Measurements from ENCODE around the gene INSRR.

The INSRR gene

DNA sequence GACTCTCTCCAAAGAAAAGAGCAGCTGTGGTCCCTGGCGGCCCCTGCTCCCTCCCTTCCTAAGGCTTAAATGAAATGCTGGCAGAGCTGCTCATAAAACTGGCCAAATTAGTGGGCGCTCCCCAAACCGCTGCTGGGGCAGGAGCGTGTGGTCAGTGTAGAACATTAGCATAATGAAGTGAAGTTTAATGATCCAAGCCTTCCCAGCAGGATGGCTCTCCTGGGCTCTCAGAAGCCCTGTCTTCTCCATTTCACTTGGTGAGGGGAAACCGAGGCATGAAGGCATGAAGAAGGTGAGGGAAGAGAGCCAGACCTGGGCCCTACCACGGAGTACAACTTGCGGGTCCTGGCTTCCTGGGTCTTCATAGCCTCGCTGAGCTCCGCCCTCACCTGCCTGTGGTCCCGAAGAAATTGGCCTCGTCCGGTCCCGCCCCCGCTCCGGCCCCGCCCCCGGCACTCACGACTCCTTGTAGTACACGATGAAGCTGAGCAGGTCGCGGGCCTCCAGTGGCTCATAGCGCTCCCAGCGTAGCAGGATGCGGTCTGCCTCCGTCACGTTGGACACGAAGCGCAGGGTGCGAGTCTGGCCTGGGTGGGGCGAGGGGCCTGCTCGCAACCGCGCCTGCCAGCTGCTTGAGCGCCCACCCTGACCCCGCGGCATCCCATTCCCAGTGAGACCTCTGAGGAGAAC is 10.3 kb downstream of the INSRR start:
- no peak for DNase-seq (ENCODE audit: low read depth)

DNA sequence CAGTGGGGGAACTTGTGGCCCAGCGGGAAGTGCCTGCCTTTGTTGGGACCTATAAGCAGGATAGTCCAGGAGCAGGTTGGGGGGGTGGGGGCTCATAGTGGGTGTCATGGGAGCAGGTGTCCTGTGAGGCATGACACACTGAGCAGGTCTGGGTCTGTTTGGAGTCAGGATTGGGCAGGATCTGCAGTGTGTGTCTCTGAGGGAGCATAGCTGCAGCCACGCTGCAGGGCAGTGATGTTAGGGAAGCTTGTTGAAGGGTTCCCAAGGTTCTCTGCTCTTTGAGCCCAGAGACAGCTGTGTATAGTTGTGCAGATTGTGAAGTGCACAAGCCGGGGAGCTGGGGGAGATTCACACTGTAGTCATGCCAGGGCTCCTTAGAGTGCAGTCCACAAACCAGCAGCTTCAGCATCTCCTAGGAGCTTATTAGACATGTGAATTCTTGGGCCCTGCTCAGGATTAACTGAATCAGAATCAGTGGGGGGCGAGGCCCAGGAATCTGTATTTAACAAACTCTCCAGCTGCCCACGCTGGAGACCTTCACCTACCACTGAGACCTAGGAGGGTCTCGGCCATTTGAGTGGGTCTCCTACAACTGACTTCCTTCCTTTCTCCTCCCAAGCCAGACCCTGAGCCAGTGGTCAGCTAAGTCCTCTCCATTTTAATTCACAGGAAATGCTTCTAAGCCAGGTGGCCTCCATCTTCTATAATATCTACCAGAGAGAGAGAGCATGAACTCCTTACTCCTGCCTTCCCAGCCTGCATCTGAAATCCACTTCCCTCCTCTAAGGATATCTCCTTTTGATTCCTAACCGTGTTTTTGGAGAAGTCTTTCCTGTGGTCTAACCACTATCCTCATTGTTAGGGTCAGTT is 11.1 kb downstream of the INSRR start:
- no peak for DNase-seq (ENCODE audit: low read depth)

DNA sequence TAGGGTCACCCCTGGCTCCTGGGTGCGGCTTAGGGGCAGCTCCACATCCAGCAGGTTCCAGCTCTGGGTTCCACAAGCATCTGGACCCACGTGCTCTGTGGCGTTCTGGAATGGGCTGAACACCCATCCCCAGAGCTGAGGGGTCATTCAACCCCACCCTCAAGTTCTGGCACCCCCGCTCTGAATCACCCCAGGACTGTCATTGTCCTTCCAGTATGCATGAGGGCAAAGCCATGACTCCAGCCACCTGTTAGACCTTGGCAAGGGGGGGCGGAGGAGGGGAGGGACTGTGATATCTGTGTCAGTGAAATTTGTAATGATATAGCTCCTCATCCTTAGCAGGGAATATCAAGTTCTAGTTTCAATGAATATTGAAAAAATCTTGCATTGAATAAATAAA is 12.3 kb downstream of the INSRR start:
- DNase-seq (ENCODE audit: low read depth), result no peak

- DNase-seq (ENCODE audit: low read depth), result no peak
Measured at GRCh38 chr1:156845953-156846545, 12.9 kb downstream of the INSRR start.

- no peak for DNase-seq (ENCODE audit: low read depth)
Measured at GRCh38 chr1:156845055-156845952, 13.6 kb downstream of the INSRR start.

- no peak for DNase-seq (ENCODE audit: low read depth)
Measured at GRCh38 chr1:156844638-156845037, 14.3 kb downstream of the INSRR start.

DNA sequence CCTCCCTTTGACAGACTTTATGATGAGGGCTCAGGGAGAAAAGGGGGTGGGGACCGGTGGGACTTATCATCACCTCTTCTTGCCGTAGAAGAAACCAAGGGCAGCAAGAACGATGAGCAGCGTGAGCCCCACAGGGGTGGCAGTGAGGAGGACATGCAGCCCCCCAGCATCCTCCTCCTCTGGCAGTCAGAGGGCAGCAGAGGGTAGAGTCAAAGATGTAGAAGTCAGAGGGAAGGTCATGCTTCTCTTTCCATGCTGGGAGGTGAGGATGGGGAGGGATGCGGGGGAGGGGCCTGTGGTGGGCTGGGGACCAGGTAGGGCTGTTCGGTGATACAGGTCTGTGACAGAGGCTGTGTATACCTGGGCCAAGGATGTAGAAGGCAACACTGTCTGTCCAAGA is 14.8 kb downstream of the INSRR start:
- no peak for DNase-seq (ENCODE audit: low read depth)

DNA sequence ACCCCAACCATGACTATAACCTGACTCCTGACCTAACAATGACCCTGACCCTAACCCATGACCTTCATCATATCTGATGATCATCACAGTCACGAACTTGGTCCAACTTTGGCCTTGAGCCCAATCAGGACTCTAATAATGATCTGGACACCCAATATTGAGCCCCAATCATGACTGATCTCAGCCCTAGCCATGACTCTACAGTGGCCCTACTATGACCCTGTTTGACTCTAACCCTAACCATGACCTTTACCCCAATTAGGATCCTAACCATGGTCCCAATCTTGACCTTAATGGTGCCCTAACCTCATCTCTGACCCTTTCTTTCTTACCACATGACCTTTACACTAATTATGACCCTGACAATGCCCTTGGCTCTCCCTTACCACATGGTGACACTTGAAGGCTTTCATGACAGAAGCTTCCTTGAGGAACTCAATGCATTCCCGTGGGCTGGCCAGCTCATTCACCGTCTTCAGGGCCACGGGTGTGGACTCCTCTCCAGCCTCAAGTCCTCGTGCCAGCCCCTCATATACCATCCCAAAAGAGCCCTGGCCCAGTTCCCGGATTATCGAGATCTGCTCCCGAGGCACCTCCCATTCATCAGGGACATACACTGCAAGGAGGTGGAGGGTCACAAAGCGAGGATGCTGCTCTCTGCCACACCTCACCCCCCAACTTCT is 16.2 kb downstream of the INSRR start:
- no peak for DNase-seq (ENCODE audit: low read depth)

DNA sequence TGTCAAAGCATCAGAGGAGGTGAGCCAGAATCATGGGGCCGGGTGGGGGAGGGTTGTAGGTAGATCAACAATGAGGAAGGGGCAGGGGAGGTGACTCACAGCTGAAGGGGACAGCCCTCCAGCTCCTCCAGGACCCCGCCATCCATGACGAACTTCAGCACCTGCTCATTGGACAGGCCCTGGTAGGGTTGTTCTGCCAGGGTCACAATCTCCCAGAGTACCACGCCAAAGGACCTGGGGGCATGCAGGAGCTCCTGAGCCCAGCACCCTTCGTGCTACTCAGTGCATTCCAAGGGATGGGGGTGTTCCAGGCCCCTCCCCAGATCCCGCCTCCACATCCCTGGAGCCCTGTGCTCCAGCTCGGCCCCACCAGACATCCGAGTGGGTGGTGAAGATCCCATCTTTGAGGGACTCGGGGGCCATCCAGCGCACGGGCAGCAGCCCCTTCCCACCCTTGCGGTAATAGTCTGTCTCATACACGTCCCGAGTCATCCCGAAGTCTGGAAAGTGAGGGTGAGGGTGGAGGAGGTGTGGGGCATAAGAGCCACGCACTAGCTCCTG is 17.5 kb downstream of the INSRR start:
- DNase-seq (ENCODE audit: low read depth), result no peak

DNA sequence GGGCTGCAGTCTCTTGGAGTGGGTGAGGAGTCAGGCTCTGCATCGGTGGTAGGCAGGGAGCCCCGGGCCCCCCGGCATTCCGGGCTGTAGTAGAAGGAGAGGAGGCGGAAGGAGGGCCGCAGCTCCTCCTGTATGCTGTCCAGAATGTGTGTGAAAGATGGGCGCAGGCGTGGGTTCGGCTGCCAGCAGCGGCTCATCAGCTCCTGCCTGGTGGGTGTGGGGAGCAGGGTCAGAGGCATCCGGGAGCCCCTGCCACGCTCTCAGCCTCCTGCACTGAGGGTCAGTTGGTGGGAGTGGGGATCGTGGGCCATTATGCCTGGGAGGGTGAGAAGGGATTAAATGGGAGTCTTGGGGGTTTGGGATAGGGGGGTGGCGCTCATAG is 18.0 kb downstream of the INSRR start:
- DNase-seq (ENCODE audit: low read depth), result no peak

DNA sequence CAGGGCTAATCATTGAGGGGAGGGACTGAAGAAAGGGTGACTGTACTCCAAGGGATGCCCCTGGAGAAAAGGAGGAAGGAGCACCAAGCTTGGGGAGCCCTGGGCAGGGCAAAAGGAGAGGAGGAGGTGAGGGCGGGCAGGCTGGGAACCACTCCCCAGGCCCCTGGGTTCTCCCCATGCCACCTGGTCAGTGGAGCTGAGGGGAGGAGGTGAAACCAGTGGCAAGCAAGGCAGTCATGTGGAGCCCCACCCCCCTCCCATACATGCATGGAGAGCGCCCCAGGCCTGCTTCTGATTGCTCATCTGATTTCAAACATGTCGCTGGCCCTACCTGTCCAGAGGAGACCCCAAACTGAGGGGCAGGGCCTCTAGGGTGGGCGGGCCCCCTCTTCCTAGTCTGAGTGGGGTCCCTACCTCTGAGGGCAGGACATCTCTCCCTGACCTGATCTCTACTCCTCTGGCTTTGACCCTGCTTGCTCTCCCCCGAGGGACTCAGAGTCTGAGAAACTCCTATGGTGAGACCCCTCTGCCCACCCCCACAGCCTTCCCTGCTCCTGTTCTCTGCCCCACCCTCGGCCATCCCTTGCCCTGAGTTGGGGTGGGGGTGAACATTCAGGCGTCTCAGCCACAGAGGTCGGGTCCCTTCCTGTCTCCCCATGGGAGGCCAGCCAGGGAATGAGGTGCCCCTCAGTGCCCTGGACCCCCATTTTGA is 18.6 kb downstream of the INSRR start:
- DNase-seq (ENCODE audit: low read depth), result no peak

- no peak for DNase-seq (ENCODE audit: low read depth)
Measured at GRCh38 chr1:156839426-156840109, 19.3 kb downstream of the INSRR start.

- no peak for DNase-seq (ENCODE audit: low read depth)
Measured at GRCh38 chr1:156838972-156839371, 19.9 kb downstream of the INSRR start.

DNA sequence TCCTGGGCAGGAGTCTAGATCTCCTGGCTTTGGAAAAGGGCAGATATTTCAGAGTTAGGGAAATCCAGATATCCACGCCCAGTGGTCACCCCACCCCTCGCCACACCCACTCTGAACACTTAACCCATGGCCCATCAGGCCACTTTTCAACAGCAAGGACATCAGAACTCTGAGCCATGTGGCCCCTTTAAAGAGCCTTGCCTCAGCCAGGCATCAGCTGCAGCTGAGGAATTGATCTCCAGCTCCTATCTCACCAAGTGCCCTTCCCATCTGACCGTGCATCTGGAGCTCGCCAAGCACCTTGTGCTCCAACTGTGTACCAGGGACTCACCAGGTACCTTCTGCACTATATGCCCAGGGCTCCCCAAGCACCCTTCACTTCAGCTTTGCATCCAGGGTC is 22.0 kb downstream of the INSRR start:
- no peak for DNase-seq (ENCODE audit: low read depth)

DNA sequence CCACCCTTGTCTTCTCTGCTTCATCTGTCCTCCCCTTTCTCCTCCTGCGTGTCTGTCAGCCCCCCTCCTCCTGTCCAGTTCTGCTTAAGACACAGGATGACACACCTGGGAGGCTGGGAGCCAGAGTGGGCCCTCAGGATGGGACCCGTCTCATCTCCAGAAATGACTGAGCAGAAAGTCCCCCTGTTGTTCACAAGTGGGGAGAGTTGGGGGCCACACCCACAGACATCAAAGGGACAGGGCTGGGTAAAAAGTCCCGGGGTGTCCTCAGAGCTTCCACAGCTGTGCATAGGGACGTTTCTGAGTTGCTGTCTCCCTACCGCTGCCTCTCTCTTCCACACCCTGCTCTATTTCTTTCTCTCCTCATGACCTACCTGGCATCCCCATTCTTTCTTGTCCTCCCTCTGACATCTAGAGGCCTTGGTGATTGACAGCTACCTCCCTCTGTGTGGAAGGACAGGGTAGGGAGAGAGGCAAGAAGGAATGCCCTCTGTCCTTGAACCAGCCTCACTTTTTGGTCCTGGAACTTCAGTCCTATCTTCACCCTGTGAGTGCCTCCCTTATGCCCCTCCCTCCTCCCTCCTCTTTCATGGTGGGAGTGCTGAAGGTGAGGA is 22.8 kb downstream of the INSRR start:
- no peak for DNase-seq (ENCODE audit: low read depth)

GRCh38 chr1:156834322-156834721 is 24.6 kb downstream of the INSRR start:
- no peak for DNase-seq (ENCODE audit: low read depth)

DNA sequence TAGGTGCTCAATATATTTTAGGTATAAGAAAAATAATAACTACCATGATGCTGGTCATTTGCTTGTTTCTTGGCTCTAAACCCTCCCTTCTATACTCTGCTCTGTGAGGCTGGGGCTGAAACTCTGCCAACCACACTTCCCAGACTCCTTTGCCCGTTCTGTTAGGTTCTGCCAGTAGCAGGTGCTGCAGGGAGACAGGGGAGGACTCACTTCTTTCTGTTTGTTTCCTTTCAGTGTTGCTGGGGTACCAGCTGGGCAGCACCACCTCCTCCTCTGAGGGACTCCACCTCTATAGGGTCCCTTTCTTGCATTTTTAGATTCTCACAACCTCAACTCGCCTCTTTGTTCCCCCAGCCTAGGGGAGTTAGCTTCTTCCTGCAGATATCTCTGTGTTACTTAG is 25.3 kb downstream of the INSRR start:
- no peak for DNase-seq (ENCODE audit: low read depth)

- no peak for DNase-seq (ENCODE audit: low read depth)
Measured at GRCh38 chr1:156832434-156832833, 26.5 kb downstream of the INSRR start.

- DNase-seq (ENCODE audit: low read depth), result no peak
Measured at GRCh38 chr1:156828400-156829124, 30.4 kb downstream of the INSRR start.
